ENCODE results near the gene RNASE4. TPM values are rescaled to one million over a fixed set of nuclear protein-coding genes. Genes with fewer than 3 reads are reported as not detected.
"Not testable (repeated sequence)": the region's sequence is repeated elsewhere in the genome, so short reads cannot be mapped to it uniquely, and the experiment has no call there.

RNASE4 gene, protein sequence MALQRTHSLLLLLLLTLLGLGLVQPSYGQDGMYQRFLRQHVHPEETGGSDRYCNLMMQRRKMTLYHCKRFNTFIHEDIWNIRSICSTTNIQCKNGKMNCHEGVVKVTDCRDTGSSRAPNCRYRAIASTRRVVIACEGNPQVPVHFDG
- 10 to 100 TPM; 42.3 to 44.3 TPM for total RNA-seq
- long read RNA-seq, donor 1, transcript RNASE4-203 (2 exons, 2,520 nt): major isoform, 25 of 25 reads
- long read RNA-seq, donor 1, partial matches to known transcripts: 0 of 25 reads
- long read RNA-seq, donor 1, other reads (novel, unspliced or antisense): 0 of 25 reads
- long read RNA-seq, donor 2, transcript RNASE4-203 (2 exons, 2,520 nt): major isoform, 158 of 159 reads
- long read RNA-seq, donor 2, partial matches to known transcripts: 0 of 159 reads
- long read RNA-seq, donor 2, other reads (novel, unspliced or antisense): 0 of 159 reads

DNA sequence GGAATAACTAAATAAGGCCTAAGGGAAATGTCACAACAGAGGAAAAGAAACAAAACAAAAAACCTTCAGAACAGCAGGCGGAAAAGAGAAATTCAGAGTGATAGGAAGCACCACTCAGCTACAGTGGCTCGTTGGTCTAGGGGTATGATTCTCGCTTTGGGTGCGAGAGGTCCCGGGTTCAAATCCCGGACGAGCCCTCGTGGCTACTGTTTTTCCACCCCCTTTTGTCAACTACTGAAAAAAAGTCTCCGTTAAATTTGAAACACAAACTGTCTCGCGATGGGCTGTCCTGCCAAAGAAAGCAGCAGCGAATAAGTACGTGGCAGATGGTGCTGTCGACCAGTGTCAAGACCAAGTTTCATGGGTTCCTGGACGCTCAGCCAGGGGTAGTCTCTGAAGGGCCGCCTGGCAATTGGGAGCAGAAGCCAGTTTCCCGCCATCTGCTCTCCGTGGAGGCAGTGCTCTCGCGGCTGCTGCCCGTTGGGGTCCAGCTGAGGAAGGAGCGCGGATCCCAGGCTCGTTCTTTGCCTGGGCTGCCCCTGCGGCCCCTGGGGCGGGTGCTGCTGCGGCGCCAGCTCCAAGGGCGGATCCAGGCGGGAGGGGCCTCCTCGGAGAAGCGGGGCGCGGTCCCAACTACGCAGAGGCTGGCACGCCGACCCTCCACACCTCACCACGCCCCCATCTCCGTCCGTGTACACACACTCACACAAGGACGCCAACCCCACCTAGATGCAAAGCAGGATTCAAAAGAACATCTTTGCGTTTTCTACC is at the start of gene RNASE4:
TSS of gene RNASE4 (plus strand) at position 670 of the 771 bp plus-strand sequence. CDS start 14,812 bp downstream, outside the sequence.
- intact Hi-C loops (cut with DNase I): loop anchor here (5.0 to 10.0 kb wide), 5 partner anchors 57 to 349 kb away; partner anchors contain the start of genes CCNB1IP1 (in 1 of the 2), PARP2 (in 1 of the 2) and TEP1 (in 1 of the 2)
- peak; percentile 94 for DNase-seq (ENCODE audit: low spot score)

DNA sequence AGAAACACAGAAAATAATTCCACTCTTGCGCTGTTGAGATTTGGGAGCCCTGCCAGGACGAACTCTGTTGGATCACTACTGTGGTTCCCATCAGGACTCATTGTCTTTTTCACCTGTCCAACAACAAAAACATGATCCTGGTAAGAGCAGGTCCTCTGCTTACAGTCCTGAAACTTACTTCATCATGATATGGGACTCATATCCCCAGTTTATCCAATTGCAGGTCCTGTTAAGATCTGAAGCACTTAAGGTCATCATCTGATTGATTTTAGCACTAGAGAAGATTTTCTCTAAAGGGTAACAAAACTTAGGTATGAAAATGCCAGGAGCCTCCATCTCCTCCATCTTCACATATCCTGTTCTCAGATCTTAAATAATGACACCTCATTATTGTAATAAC is 42.8 kb upstream of the RNASE4 start, which contains the start of gene OR6S1:
TSS of gene OR6S1 (minus strand) at position 101 of the 400 bp plus-strand sequence. CDS start at position 101, 0 bp downstream.
- intact Hi-C loops (cut with DNase I): no loop called here
- DNase-seq (ENCODE audit: low spot score): no peak

DNA sequence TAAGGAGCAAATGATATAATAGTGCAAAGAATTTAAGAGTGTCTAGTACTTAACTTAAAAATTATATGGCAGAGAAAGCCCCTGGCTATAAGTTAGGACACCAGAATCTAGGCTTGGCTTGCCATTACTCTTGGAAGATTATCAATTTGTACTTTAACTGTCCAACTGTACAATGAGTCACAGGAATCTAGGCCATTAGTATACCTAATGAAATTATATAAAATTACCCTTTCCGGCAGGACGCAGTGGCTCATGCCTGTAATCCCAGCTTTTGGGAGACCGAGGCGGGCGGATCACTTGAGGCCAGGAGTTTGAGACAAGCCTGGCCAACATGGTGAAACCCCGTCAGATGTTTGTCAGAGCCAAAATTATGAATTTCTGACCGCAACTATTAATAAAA is 42.2 kb upstream of the RNASE4 start:
- intact Hi-C loops (cut with DNase I): no loop called here
- DNase-seq (ENCODE audit: low spot score): no peak

DNA sequence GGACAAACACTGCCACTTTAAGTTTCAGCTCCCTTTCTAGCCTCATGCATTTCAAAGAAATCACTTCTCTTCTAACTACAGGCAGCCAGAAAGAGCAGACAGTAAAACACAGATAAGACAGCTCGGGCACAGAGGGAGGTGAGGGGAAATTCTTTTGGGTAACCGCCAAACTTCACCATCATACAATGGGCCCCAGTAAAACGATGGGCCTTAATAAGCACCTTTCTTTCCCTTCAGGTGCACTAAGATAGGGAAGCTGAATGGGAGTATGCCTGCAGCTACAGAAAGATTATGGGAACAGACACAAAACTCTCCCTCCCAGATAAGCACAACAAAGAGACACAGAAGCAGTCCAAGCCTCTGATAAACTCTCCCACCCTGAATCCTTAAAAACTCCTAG is 41.6 kb upstream of the RNASE4 start:
- DNase-seq (ENCODE audit: low spot score); intact Hi-C loops (cut with DNase I): not testable (repeated sequence)

DNA sequence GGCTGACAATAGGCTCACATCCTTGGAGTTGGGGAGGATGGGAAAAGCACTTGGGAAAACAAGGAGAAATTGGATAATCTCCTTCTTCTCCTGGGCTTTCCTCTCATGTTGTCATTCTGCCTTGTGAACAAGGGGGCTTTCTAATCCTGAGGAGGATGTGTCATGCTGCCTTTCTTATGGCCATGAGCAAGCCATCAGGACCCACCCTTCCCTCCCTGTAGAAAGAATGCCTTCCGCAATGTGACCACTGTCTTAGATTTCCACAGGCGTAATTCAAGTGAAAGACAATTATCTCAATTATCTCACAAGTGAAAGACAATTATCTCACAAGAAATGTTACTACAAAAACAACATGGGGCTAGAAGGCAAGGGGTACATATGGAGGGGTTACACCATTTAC is 39.8 kb upstream of the RNASE4 start:
- intact Hi-C loops (cut with DNase I): no loop called here
- no peak for DNase-seq (ENCODE audit: low spot score)

DNA sequence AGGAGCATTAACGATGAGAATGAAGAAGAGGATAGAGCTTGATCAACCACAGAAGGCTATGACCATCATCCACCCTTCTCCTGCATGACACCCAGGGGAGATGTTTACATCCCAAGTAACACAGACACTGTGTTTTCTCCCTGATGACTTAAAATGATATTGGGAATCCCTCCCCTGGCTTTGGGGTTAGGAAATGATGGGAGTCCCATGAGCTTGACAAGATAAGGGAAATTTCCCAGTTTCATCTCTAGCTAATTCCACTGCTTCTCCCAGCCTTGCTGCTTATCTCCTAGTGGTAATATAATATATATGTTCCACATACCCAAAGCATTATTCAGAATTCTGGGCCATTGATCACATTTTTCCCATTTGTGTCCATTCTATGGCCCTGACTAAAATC is 38.9 kb upstream of the RNASE4 start:
- intact Hi-C loops (cut with DNase I): no loop called here
- no peak for DNase-seq (ENCODE audit: low spot score)

DNA sequence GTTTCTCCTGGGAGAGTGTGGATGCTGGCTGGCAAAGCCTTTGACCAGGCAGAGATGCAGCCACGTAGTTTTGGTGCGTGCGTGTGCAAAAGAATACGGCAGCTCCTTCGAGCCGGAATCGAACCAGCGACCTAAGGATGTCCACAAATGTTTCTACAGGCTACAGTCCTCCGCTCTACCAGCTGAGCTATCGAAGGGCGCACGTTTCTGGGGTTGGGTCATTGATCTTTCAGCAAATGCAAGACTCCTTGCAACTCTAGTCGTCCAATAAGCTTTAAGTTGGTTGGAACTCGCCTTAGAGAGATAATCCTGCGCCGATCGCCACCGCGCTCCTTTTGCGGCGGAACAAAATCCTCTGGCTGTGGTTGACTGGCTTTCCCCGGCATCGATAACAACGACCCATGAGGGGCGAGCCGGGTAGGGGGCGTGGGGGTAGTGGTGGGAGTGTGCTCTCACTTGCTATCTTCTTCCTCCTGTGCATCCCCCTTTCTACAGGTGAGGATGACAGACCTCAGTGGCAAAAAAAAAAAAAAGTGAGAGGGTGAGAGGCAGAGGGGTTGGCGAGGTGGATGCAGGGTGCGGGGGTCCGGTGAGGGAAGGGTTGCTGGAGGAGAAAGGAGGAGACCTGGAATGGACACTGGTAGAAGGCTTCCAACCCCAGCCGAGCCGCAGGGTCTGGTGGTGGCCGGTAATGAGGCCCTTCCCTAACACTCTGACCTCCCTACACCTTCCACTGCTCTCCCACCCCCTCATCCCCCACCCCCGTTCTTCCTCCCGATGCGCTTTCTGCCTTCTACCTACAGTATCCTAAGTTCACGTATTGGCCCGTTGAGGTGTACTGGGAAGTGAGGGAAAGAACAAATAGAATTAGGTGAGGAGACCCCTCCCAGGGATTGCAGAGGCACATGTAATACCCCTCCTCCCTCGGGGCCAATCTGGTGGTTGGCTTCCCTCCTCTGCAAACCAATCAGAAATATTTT is 31.1 kb upstream of the RNASE4 start:
- no peak for DNase-seq (ENCODE audit: low spot score)
- intact Hi-C loops (cut with DNase I): no loop called here

DNA sequence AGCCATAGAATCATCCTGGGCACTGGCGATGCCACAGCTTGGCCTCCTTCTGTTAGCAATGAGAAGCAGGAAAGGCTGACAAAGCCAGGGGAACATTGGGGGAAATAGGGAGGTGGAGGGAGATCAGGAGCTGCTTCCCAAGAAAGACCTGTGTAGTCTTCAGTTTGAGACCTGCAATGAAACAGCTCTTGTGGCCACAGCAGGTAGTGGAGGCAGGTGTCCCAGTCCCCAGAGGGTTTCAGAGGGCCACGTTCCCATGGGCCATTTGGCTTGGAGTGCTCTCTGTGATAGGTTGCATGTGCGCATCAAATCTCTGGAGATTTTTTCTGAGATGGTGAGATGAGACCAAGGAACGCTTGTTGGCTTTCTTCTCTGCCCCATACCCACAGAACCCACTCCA is 28.5 kb upstream of the RNASE4 start:
- intact Hi-C loops (cut with DNase I): no loop called here
- no peak for DNase-seq (ENCODE audit: low spot score)

DNA sequence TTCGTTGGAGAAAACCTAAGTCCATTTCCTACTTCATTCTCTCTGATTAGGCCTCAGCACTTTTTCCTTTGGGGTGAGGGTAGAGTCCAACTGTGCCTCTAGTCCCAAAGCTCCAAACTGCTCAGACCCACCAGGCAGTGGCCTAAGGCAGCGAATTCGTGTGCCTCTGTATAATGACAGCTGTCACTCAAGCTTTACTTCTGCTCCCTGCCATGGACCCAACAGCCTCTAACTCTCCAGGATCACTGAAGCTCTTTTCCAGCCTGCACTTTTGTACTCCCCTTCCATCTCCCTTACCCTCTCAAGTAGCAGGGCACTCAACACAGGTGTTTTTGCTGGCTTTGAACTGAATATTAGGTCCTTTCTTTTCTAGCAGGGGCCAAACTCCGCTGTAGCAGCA is 28.1 kb upstream of the RNASE4 start:
- no peak for DNase-seq (ENCODE audit: low spot score)
- intact Hi-C loops (cut with DNase I): no loop called here

DNA sequence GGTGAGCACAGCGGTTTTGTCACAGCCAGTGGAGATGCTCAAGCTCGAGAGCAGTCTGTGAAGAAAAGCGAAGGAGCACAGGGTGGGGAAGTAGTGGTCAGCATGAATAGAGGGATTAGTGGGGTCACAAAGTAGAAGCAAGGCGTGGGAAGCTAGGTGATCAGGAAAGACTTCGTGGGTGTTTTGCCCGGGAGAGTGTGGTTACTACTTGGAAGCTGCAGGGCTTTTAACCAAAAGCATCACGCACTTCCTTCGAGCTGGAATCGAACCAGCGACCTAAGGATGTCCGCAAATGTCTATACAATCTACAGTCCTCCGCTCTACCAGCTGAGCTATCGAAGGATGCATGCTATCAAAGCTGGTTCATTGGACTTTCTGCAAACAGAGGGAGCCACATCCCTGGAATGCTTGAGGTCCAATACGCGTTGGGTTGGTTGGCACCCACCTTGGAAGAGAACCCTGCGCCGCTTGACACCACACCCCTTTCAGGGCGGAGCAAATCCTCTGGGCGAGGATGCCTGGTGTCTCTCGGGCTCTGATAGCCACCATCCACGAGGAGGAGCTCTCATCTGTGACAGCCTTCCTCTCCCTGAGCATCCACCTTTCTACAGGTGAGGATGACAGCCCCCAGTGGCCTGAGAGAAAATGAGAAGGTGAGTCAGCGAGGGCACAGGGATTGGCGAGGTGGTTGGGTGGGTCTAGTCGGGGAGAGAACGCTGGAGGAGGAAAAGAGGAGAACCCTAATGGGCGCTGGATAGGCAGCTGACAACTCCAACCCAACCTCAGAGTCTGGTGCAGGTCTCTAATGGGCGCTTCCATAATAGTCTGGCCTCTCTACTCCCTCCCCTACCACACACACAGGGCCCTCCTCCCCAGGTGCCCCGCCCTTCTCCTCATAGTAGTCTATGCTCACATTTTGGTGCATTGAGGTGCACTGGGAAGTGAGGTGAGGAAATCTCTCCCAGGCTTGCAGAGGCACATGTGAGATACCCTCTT is 26.8 kb upstream of the RNASE4 start:
- intact Hi-C loops (cut with DNase I): no loop called here

DNA sequence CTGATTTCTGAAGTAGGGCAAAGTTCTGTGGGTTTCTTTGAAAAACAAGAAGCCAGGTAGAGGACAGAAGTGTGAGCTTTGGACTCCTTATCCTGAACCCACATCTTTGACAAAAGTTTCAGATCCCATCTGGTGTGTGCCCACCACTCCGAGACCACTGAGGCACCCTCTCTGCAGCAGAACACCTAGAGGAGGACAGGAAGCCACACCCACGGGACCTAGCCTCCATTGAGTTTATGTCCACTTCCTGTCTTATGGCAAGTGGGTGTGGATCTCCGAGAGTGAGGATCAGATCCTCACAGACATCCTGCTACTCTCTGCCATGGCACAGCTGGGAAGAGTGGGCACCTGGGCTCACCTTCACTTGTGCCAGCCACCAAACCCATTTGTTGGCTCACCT is 26.1 kb upstream of the RNASE4 start:
- no peak for DNase-seq (ENCODE audit: low spot score)
- intact Hi-C loops (cut with DNase I): no loop called here

More for the DNA sequence above, 26.8 kb upstream of the RNASE4 start:
- DNase-seq (ENCODE audit: low spot score): no peak

DNA sequence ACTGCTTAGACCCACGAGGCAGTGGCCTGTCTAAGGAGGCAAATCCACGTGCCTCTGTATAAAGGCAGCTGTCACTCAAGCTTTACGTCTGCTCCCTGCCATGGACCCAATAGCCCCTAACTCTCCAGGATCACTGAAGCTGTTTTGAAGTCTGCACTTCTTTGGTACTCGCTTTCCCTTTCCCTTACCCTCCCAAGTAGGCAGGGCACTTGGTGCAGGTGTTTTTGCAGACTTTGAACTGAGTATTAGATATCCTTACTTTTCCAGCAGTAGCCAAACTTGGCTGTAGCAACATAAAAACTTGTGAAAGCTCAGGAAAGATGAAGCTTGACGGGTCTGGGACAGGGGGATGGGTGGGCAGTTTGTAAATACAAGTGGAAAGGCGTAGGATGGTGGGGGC is 25.0 kb upstream of the RNASE4 start:
- no peak for DNase-seq (ENCODE audit: low spot score)
- intact Hi-C loops (cut with DNase I): no loop called here

DNA sequence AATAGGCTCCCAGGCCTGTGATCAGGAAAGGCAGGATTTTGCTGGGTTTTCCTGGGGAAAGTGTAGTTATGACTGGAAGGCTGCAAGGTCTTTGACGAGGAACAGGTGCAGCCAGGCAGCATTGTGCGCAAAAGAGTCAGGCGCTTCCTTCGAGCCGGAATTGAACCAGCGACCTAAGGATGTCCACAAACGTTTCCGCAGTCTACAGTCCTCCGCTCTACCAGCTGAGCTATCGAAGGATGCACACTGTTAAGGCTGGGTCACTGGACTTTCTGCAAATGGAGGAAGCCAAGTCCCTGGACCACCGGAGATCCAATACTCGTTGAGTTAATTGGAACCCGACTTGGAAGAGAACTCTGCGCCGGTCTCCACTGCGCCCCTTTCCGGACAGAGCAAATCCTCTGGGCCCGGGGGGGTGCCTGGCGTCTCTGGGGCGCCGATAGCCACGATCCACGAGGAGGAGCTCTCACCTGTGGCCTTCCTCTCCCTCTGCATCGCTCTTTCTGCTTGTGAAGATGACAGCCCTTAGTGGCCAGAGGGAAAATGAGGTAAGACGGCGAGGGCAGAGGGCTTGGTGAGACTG is 24.5 kb upstream of the RNASE4 start:
- intact Hi-C loops (cut with DNase I): no loop called here
- no peak for DNase-seq (ENCODE audit: low spot score)

DNA sequence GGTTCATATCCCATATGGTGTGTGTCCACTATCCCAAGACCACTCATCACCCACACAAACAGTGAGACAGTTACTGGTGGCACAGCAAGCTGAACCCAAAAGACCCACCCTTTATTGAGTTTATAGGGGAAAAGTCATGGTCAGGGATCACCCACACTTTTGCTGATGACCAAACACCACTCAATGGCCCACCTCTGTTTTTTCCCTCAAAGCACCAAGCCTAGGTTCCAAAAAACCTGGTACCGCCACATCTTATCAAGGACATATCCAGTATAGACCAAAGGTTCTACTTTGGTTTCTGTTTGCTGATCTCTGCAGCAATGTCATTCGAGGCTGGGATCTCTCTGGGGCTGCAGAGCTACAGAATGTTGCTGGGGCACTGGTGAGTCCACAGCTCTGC is 23.2 kb upstream of the RNASE4 start:
- DNase-seq (ENCODE audit: low spot score): no peak
- intact Hi-C loops (cut with DNase I): no loop called here

DNA sequence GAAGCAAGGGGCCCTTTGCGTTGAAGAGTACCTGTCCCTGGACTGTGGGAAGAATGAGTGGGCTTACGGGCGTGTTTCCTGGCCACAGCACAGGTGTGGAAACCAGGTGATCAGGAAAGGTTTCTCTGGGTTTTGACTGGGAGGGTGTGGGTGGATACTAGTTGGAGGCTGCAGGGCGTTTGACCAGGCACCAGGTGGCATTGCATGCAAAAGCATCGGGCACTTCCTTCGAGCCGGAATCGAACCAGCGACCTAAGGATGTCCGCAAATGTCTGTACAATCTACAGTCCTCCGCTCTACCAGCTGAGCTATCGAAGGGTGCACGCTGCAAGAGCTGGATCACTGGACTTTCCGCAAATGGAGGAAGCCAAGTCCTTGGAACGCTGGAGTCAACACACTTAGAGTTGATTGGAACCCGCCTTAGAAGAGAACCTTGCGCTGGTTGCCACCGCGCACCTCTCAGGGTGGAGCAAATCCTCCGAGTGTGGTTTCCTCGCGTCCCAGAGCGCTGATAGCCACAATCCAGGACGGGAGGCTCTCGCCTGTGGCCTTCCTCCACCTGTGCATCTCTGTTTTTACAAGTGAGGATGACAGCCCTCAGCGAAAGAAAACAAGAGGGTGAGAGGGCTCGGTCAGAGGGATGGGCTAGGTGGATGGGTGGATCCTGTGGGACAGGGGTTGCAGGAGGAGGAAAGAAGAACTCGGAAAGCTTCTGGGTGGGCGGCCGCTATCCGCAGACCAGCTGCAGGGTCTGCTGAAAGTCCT is 21.2 kb upstream of the RNASE4 start:
- intact Hi-C loops (cut with DNase I): no loop called here
- no peak for DNase-seq (ENCODE audit: low spot score)

DNA sequence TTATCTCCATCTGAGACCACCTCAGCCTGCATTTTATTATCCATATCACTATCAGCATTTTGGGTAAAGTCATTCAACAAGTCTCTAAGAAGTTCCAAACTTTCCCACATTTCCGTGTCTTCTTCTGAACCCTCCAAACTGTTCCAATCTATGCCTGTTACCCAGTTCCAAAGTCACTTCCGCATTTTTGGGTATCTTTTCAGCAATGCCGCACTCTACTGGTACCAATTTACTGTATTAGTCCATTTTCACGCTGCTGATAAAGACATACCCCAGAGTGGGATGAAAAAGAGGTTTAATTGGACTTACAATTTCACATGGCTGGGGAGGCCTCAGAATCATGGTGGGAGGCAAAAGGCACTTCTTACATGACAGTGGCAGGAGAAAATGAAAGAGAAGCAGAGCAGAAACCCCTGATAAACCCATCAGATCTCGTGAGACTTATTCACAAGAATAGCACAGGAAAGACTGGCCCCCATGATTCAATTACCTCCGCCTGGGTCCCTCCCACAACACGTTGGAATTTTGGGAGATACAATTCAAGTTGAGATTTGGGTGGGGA is 17.9 kb upstream of the RNASE4 start:
- intact Hi-C loops (cut with DNase I): loop anchor here in 1 of 2 donors (1.0 kb wide), 1 partner anchor 22 kb away; the partner anchor contains the start of gene ANG
- not testable (repeated sequence) for DNase-seq (ENCODE audit: low spot score)

DNA sequence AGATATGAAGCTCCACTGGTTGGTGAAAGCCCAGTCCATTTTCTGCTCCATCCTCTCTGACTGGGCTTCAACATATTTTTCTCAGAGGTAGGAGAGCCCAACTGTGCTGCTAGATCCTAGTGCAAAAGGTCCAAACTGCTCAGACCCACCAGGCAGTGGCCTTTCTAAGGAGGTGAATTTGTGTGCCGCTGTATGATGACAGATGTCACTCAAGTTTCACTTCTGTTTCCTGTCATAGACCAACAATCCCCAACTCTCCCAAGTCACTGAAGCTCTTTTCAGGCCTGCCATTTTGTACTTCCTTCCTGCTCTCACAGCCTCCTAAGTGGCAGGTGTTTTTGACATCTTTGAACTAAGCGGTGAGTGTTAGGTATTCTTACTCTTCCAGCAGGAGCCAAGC is 16.4 kb upstream of the RNASE4 start:
- DNase-seq (ENCODE audit: low spot score): no peak
- intact Hi-C loops (cut with DNase I): no loop called here
